Measurements from ENCODE around the gene RAPGEFL1. TPM values are rescaled to one million over a fixed set of nuclear protein-coding genes. Genes with fewer than 3 reads are reported as not detected.

The RAPGEFL1 gene
- total RNA-seq, 2 donors from 2014 or later, result 7.0 to 7.3 TPM

DNA sequence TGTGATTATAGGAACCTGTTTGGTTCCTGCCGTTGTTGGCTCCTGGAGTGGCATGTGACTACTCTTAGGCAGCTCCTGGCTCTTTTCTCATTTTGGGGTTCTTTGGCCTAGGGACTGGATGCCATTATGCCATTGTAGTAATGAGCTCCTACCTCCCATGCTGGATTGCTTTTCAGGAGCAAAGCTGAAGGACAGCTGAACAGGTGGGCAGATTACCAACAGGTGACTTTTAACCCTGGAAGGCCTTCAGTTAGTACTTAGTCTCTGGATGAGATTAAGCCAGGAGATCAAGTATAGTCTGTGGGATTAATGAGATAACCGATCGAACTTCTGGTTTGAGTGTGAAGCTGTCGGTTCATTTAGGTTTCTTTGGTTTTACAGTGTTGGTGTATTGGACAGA lies 67.0 kb downstream of the RAPGEFL1 start:
- WGBS, 2 donors, result 47 to 62% methylated on average over 4 of the region's 4 CpGs
- H3K4me3 ChIP-seq, result no peak overlapping the region
- intact Hi-C loops (cut with DNase I), result no loop called here
- H3K27me3 ChIP-seq, result no peaks in the 10 kb centered on the region
- no peak for DNase-seq
- no peak overlapping the region for H3K27ac ChIP-seq
- no peaks in the 10 kb centered on the region for H3K36me3 ChIP-seq (replicated peaks in 1 of 2; ENCODE audit: insufficient read depth in 1 of 2, low read depth in 2 of 2)
- TF ChIP-seq, protein P1, sequence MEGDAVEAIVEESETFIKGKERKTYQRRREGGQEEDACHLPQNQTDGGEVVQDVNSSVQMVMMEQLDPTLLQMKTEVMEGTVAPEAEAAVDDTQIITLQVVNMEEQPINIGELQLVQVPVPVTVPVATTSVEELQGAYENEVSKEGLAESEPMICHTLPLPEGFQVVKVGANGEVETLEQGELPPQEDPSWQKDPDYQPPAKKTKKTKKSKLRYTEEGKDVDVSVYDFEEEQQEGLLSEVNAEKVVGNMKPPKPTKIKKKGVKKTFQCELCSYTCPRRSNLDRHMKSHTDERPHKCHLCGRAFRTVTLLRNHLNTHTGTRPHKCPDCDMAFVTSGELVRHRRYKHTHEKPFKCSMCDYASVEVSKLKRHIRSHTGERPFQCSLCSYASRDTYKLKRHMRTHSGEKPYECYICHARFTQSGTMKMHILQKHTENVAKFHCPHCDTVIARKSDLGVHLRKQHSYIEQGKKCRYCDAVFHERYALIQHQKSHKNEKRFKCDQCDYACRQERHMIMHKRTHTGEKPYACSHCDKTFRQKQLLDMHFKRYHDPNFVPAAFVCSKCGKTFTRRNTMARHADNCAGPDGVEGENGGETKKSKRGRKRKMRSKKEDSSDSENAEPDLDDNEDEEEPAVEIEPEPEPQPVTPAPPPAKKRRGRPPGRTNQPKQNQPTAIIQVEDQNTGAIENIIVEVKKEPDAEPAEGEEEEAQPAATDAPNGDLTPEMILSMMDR (IDR thresholded peaks at IDR 0.05), result no peak
- TF ChIP-seq POLR2A (IDR thresholded peaks at IDR 0.05), result no peak
- H3K4me1 ChIP-seq, result peaks cover 18% of the 10 kb centered on the region
- no peak for ATAC-seq
- no peaks in the 10 kb centered on the region for H3K9me3 ChIP-seq

Small RNAs within 50 kb of the gene (microRNA-seq; reads per million reads assigned to microRNA genes)
- 0.93 to 1.3 reads per million in 2 donors for gene MIR6866 (ENCODE audit: borderline number of aligned reads in 2 of 2, borderline replicate concordance in 2 of 2)
- 0 reads per million in 2 donors for gene MIR6867 (ENCODE audit: borderline number of aligned reads in 2 of 2, borderline replicate concordance in 2 of 2)

Small RNAs within 50 kb of the gene (small RNA-seq; reads per million reads assigned to genes)
- gene MIR6867, result not detected

Other genes with a start within 250 kb of the RAPGEFL1 start
- 10 to 100 TPM; 65.6 to 91.0 TPM for gene ORMDL3, start 249.9 kb upstream of the RAPGEFL1 start, total RNA-seq
- not detected for gene LRRC3C, start 249.7 kb upstream of the RAPGEFL1 start, total RNA-seq
- 1 to 10 TPM in 1 of 2 donors, not detected in 1; 3.4 TPM for gene GSDMA, start 214.5 kb upstream of the RAPGEFL1 start, total RNA-seq
- gene PSMD3, start 196.7 kb upstream of the RAPGEFL1 start, total RNA-seq, result 10 to 100 TPM; 39.6 to 40.2 TPM
- 1 to 10 TPM in 1 of 2 donors, under 1 TPM in 1; 0.78 to 1.6 TPM for gene CSF3, start 162.0 kb upstream of the RAPGEFL1 start, total RNA-seq
- gene MED24, start 123.1 kb upstream of the RAPGEFL1 start, total RNA-seq, result 10 to 100 TPM; 34.9 to 38.7 TPM
- gene THRA, start 114.5 kb upstream of the RAPGEFL1 start, total RNA-seq, result 10 to 100 TPM; 37.9 to 61.6 TPM
- 1 to 10 TPM; 2.3 to 5.9 TPM for gene NR1D1, start 76.9 kb upstream of the RAPGEFL1 start, total RNA-seq
- gene MSL1, start 55.5 kb upstream of the RAPGEFL1 start, total RNA-seq, result 100 to 1,000 TPM in 1 of 2 donors, 10 to 100 TPM in 1; 75.5 to 157 TPM
- gene CASC3, start 36.9 kb upstream of the RAPGEFL1 start, total RNA-seq, result 10 to 100 TPM; 51.7 to 59.4 TPM
- gene WIPF2, start 41.8 kb downstream of the RAPGEFL1 start, total RNA-seq, result 1 to 10 TPM; 4.9 to 7.5 TPM
- gene CDC6, start 110.4 kb downstream of the RAPGEFL1 start, total RNA-seq, result under 1 TPM; 0.66 to 0.78 TPM
- gene RARA, start 131.7 kb downstream of the RAPGEFL1 start, total RNA-seq, result 10 to 100 TPM; 11.4 to 13.8 TPM
- gene GJD3, start 187.3 kb downstream of the RAPGEFL1 start, total RNA-seq, result 1 to 10 TPM in 1 of 2 donors, not detected in 1; 1.3 TPM
- under 1 TPM in 1 of 2 donors, not detected in 1; 0.33 TPM for gene TOP2A, start 240.4 kb downstream of the RAPGEFL1 start, total RNA-seq